ENCODE data around the gene SPHKAP.

DNA sequence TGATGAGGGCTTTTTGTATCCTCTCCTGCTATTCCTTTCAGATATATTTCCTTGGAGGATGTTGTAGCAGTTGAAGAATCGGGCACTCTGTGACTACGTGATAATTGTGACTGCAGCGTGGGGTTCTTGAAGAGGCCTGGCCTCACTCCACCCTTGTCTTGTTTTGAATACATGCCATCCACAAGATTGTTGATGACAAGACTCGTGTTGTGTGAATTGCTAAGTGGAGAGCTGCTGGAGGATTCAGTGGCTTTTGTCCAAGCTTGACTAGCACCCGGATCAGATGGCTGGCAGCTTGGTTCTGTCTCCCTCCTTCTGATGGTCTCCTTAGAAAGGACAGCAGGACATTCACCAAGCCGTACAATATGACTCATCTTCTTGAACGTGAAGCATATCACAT, 163.2 kb downstream of the SPHKAP start:
- TF ChIP-seq EZH2 (IDR thresholded peaks at IDR 0.05) (no peak), FOXP2 (optimal IDR thresholded peaks at IDR 0.05; ENCODE audit: control extremely low read depth, extremely low read length, insufficient read depth) (no peak)

Measured in SK-N-MC (cell line).